H1 (cell line): ENCODE results near the gene DAB2IP. TPM values are rescaled to one million over a fixed set of nuclear protein-coding genes. Genes with fewer than 3 reads are reported as not detected.

Experiments
- CTCF ChIA-PET: fragments of 300-600 bp; sonication (Branson Sonifier 250); formaldehyde crosslinking; loops from one replicate; lab custom pipeline; 2021; ENCODE audit not compliant: partially characterized antibody; lab: Charles Lee
- POLR2A ChIA-PET: fragments of 300-600 bp; sonication (Branson Sonifier 250); formaldehyde crosslinking; loops from one replicate; lab custom pipeline; 2021; ENCODE audit warnings: inconsistent platforms; ENCODE audit not compliant: partially characterized antibody; lab: Charles Lee
- DNase-seq, 2 experiments: peaks; one replicate each; pipeline versions ENCODE4 v3.0.0 to v3.0.0-alpha.2; 2010 to 2022; ENCODE audit warnings: low spot score in 2 of 2, low read depth in 1 of 2, mixed read lengths in 1 of 2
- FAIRE-seq: peaks from 2 replicates; lab custom pipeline; 2011; peaks lifted over from hg19 to GRCh38; lab: Jason Lieb, UNC
- H2AFZ ChIP-seq: 2 replicates; pipeline ENCODE4 v1.8.1; 2012; ENCODE audit warnings: low read length, inconsistent platforms
- H2AK5ac ChIP-seq: 2 replicates; pipeline ENCODE4 v1.6.1; 2013; ENCODE audit warnings: low read depth, low read length
- H2BK120ac ChIP-seq: replicated peaks from 2 replicates; pipeline ENCODE3; 2013; ENCODE audit warnings: low read depth, low read length, inconsistent platforms
- H2BK12ac ChIP-seq: 2 replicates; pipeline ENCODE4 v1.6.1; 2013; ENCODE audit warnings: low read depth, low read length
- H2BK15ac ChIP-seq: 2 replicates; pipeline ENCODE4 v1.6.1; 2013; ENCODE audit warnings: low read length
- H2BK20ac ChIP-seq: 2 replicates; pipeline ENCODE4 v1.6.1; 2013; ENCODE audit warnings: low read length
- H2BK5ac ChIP-seq: 2 replicates; pipeline ENCODE4 v1.6.1; 2013; ENCODE audit warnings: low read depth, low read length
- H3K14ac ChIP-seq: 2 replicates; pipeline ENCODE4 v1.6.1; 2013; ENCODE audit warnings: inconsistent platforms; ENCODE audit not compliant: insufficient read length
- H3K18ac ChIP-seq: 2 replicates; pipeline ENCODE4 v1.6.1; 2013; ENCODE audit warnings: low read length; ENCODE audit errors: extremely low read depth
- H3K23ac ChIP-seq: 2 replicates; pipeline ENCODE4 v1.6.1; 2013; ENCODE audit warnings: inconsistent platforms; ENCODE audit not compliant: insufficient read length
- H3K23me2 ChIP-seq: 2 replicates; pipeline ENCODE4 v1.6.1; 2013; ENCODE audit warnings: low read depth, low read length
- H3K27ac ChIP-seq: 2 replicates; pipeline ENCODE4 v1.6.1; 2011; ENCODE audit warnings: low read depth, low read length, inconsistent platforms
- H3K27me3 ChIP-seq, 4 experiments: replicated peaks in 1 of 4; 1 replicate in 1 of 4; 2 replicates in 3 of 4; pipeline versions ENCODE4 v1.6.1 to v1.8.1; 2011 to 2013; ENCODE audit warnings: low read length in 3 of 4, mild to moderate bottlenecking in 3 of 4, inconsistent platforms in 2 of 4, mixed read lengths in 2 of 4, moderate library complexity in 1 of 4; ENCODE audit not compliant: control insufficient read depth in 3 of 4, insufficient read depth in 3 of 4; ENCODE audit errors: extremely low read depth in 1 of 4
- H3K36me3 ChIP-seq, 4 experiments: 2 replicates each; pipeline versions ENCODE4 v1.6.1 to v1.8.1; 2011 to 2013; ENCODE audit warnings: mild to moderate bottlenecking in 4 of 4, low read length in 3 of 4, moderate library complexity in 2 of 4, control low read depth in 1 of 4, inconsistent platforms in 1 of 4; ENCODE audit not compliant: insufficient read depth in 4 of 4, control insufficient read depth in 2 of 4
- H3K4ac ChIP-seq: replicated peaks from 2 replicates; pipeline ENCODE3; 2013; ENCODE audit warnings: low read length, low read depth, mixed read lengths, inconsistent platforms; ENCODE audit not compliant: insufficient read length
- H3K4me1 ChIP-seq, 4 experiments: replicated peaks in 1 of 4; 1 replicate in 1 of 4; 2 replicates in 3 of 4; pipeline versions ENCODE4 v1.6.1 to v1.8.1; 2011 to 2013; ENCODE audit warnings: low read length in 3 of 4, inconsistent platforms in 2 of 4, mixed read lengths in 1 of 4; ENCODE audit not compliant: insufficient read depth in 4 of 4, control insufficient read depth in 3 of 4
- H3K4me2 ChIP-seq, 2 experiments: 2 replicates each; pipeline versions ENCODE4 v1.6.1 to v1.8.1; 2011 to 2013; ENCODE audit warnings: low read depth in 2 of 2, low read length in 2 of 2, control low read depth in 1 of 2, inconsistent platforms in 1 of 2, mild to moderate bottlenecking in 1 of 2; ENCODE audit not compliant: insufficient read depth in 1 of 2
- H3K4me3 ChIP-seq, 4 experiments: fragments of 200-600, 300-600 bp in 1 of 4; sonication (generic), shearing (Covaris generic), sonication (Bioruptor Twin) in 1 of 4; 2 replicates each; pipeline versions ENCODE4 v1.5.1 to v1.8.1; 2011 to 2016; ENCODE audit warnings: low read length in 4 of 4, low read depth in 3 of 4, control low read depth in 2 of 4, inconsistent platforms in 2 of 4, mild to moderate bottlenecking in 2 of 4, mixed read lengths in 1 of 4, moderate library complexity in 1 of 4; ENCODE audit not compliant: insufficient read depth in 2 of 4; ENCODE audit errors: extremely low read depth in 1 of 4
- H3K56ac ChIP-seq: replicated peaks from 2 replicates; pipeline ENCODE3; 2013; ENCODE audit warnings: low read depth, mild to moderate bottlenecking, mixed read lengths, low read length, inconsistent platforms; ENCODE audit not compliant: insufficient read length
- H3K79me1 ChIP-seq: 2 replicates; pipeline ENCODE4 v1.6.1; 2013; ENCODE audit warnings: low read depth, low read length, control low read depth
- H3K79me2 ChIP-seq, 2 experiments: 2 replicates each; pipeline versions ENCODE4 v1.6.1 to v1.8.1; 2012 to 2013; ENCODE audit warnings: low read length in 2 of 2, mild to moderate bottlenecking in 2 of 2, inconsistent platforms in 1 of 2; ENCODE audit not compliant: insufficient read depth in 2 of 2, control insufficient read depth in 1 of 2
- H3K9ac ChIP-seq, 4 experiments: replicated peaks in 1 of 4; 1 replicate in 1 of 4; 2 replicates in 3 of 4; pipeline versions ENCODE4 v1.6.1 to v1.8.1; 2011 to 2013; ENCODE audit warnings: low read depth in 3 of 4, low read length in 3 of 4, control low read depth in 2 of 4, mild to moderate bottlenecking in 2 of 4, moderate library complexity in 2 of 4, inconsistent platforms in 1 of 4; ENCODE audit errors: extremely low read depth in 1 of 4
- H3K9me3 ChIP-seq, 2 experiments: 2 replicates each; pipeline versions ENCODE4 v1.6.1 to v1.8.1; 2012 to 2013; ENCODE audit warnings: mild to moderate bottlenecking in 2 of 2, moderate library complexity in 2 of 2, control low read depth in 1 of 2, inconsistent platforms in 1 of 2, low read depth in 1 of 2, low read length in 1 of 2, mixed read lengths in 1 of 2; ENCODE audit not compliant: insufficient read depth in 2 of 2
- H4K20me1 ChIP-seq, 2 experiments: replicated peaks in 1 of 2; 2 replicates each; pipeline versions ENCODE3 to v1.8.1; 2011 to 2013; ENCODE audit warnings: inconsistent platforms in 2 of 2, low read length in 2 of 2, mild to moderate bottlenecking in 1 of 2; ENCODE audit not compliant: insufficient read depth in 2 of 2, control insufficient read depth in 1 of 2
- H4K5ac ChIP-seq: 2 replicates; pipeline ENCODE4 v1.6.1; 2013; ENCODE audit warnings: low read length, low read depth, mixed read lengths, inconsistent platforms; ENCODE audit not compliant: insufficient read length
- H4K8ac ChIP-seq: 2 replicates; pipeline ENCODE4 v1.8.0; 2013; ENCODE audit warnings: mild to moderate bottlenecking, moderate library complexity, low read length, inconsistent platforms; ENCODE audit not compliant: insufficient read depth; ENCODE audit errors: extremely low read depth
- H4K91ac ChIP-seq: replicated peaks from 2 replicates; pipeline ENCODE3; 2013; ENCODE audit warnings: low read length, mixed read lengths, inconsistent platforms; ENCODE audit not compliant: insufficient read length
- BRCA1 ChIP-seq: IDR thresholded peaks from 2 replicates; pipeline ENCODE4 v1.6.1; 2012; ENCODE audit warnings: low read depth, low read length, improper control_type of control experiment
- CBX5 ChIP-seq: fragments of 300-800, 300-1000 bp; sonication (generic); IDR thresholded peaks from 2 replicates; pipeline ENCODE4 v1.7.1; 2016; ENCODE audit warnings: antibody characterized with exemption, low read length, low read depth
- EGR1 ChIP-seq: IDR thresholded peaks from 2 replicates; pipeline ENCODE4 v1.6.1; 2011; ENCODE audit warnings: low read depth, low read length, borderline replicate concordance
- EZH2 ChIP-seq: fragments of 200-600 bp; sonication (generic); IDR thresholded peaks from 2 replicates; pipeline ENCODE4 v1.7.1; 2012; ENCODE audit warnings: low read depth, mild to moderate bottlenecking, moderate library complexity, low read length, inconsistent platforms; ENCODE audit not compliant: severe bottlenecking
- KDM5A ChIP-seq: fragments of 200-600 bp; IDR thresholded peaks from 2 replicates; pipeline ENCODE4 v1.7.1; 2012; ENCODE audit warnings: mild to moderate bottlenecking, low read length, inconsistent platforms, mixed read lengths
- WGBS, 2 experiments: shearing (Covaris generic) in 1 of 2; methylation state at CpG; one replicate each; pipeline versions ENCODE4 v1.1.6 to v1.1.7; 2013 to 2015; ENCODE audit warnings: low lambda C conversion rate in 2 of 2, mixed read lengths in 2 of 2, inconsistent platforms in 1 of 2, low coverage in 1 of 2, missing lambda C conversion rate in 1 of 2; ENCODE audit not compliant: insufficient replicate concordance in 2 of 2, insufficient coverage in 1 of 2, insufficient read length in 1 of 2; ENCODE audit errors: extremely low coverage in 1 of 2, missing lambda C conversion rate in 1 of 2; 5-methylcytosine and 5-hydroxymethylcytosine counted together
- polyA plus RNA-seq, 7 experiments: library from polyadenylated mRNA; depleted of rRNA in 3 of 7; stranded (reverse) in 5 of 7; unstranded in 2 of 7; fragments of >200 nt in 5 of 7; fragments of 200-250 nt in 2 of 7; gene quantifications; 1 replicate in 5 of 7; 2 replicates in 1 of 7; 4 replicates in 1 of 7; pipeline versions ENCODE4 v1.2.1 to v1.2.3, GENCODE V29; 2011 to 2013; ENCODE audit warnings: missing spikeins in 2 of 7, mixed read lengths in 2 of 7
- total RNA-seq: library from RNA; stranded (reverse); fragmentation: NEBNext Ultra II Directional; extraction: Animal tissue kit (Norgen Biotek cat#: 25700); gene quantifications from 2 replicates; pipeline ENCODE4 v1.2.1, GENCODE V29; 2021

Gene DAB2IP
- total and polyA plus RNA-seq, 2 of the 8 experiments (the other 6 are each of a cell fraction or from before 2014, with no cell fraction given): 19.7 to 39.5 TPM

DNA sequence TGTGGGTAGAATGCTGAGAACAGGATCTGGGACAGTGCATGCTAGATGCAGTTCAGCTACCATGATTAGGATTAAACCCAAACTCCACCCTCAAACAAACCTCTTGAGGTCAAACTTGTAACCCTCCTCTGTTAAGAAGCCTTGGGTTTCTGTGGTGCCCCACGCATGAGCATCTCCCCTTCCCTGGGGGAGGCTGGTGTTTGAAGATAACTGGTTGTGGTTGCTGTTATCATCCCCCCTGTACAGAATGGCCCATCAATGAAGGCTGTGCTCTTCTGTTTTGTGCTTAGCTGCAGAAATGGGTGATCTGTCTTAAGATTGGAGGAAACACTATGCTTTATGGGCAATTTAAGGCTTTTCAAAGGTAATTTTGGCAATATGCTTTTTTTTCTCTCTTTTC, 4.4 kb upstream of the DAB2IP start:
- H2AK5ac ChIP-seq: no peak overlapping the region
- no peak overlapping the region for H3K4me2 ChIP-seq
- FAIRE-seq (no peak), DNase-seq (no peak)
- TF ChIP-seq BRCA1 (no peak), KDM5A (no peak), EGR1 (no peak), CBX5 (no peak), EZH2 (no peak)
- H3K4ac ChIP-seq: no peak overlapping the region
- POLR2A ChIA-PET: interaction anchor here (1.3 kb wide), 1 partner anchor 10 kb away, joined by 3 read pairs; no protein-coding TSS in a partner anchor
- peaks cover 0 to 1% of the 10 kb centered on the region in 2 experiments for H4K20me1 ChIP-seq
- H2BK5ac ChIP-seq: no peak overlapping the region
- H3K23me2 ChIP-seq: peaks cover 10% of the 10 kb centered on the region; the same call in 1 of the 2 replicates
- peaks cover 10 to 32% (median 17%) of the 10 kb centered on the region in 4 experiments for H3K4me1 ChIP-seq
- no peak overlapping the region for H2AFZ ChIP-seq
- no peaks in the 10 kb centered on the region for H3K36me3 ChIP-seq
- H2BK20ac ChIP-seq: no peak overlapping the region
- 84% methylated on average over 1 of the region's 1 CpG; no CpG with 5 or more reads in 1 of the 2 experiments for WGBS, 2 experiments
- peaks cover 0 to 7% (median 0%) of the 10 kb centered on the region in 4 experiments; a peak in 2 of 7 replicates for H3K27me3 ChIP-seq
- H3K79me1 ChIP-seq: peaks cover 3% of the 10 kb centered on the region
- H3K9me3 ChIP-seq: no peaks in the 10 kb centered on the region
- H3K79me2 ChIP-seq: peaks cover 0 to 5% of the 10 kb centered on the region in 2 experiments; a peak in 1 of 4 replicates
- CTCF ChIA-PET: interaction anchor here (0.7 to 24.2 kb wide), 4 partner anchors 11 to 66 kb away, joined by 3 to 670 read pairs (median 4); no protein-coding TSS in a partner anchor
- no peak overlapping the region for H2BK120ac ChIP-seq
- no peak overlapping the region for H3K56ac ChIP-seq
- no peak overlapping the region for H4K8ac ChIP-seq
- no peak overlapping the region for H4K5ac ChIP-seq
- no peak overlapping the region for H3K27ac ChIP-seq
- H3K23ac ChIP-seq: no peak overlapping the region
- no peak overlapping the region for H4K91ac ChIP-seq
- no peak overlapping the region for H2BK15ac ChIP-seq
- H2BK12ac ChIP-seq: no peak overlapping the region
- no peak overlapping the region for H3K18ac ChIP-seq
- no peak overlapping the region for H3K9ac ChIP-seq
- H3K14ac ChIP-seq: no peak overlapping the region
- no peak overlapping the region for H3K4me3 ChIP-seq
